Lower leg skin (tissue), 3 donors: ENCODE measurements around the gene BOLA3.

Experiments
- POLR2A ChIP-seq, 2 donors: fragments of 450-650 bp; IDR thresholded peaks; one replicate each; pipeline ENCODE4 v1.6.1; 2016 to 2017; ENCODE audit warnings: antibody characterized with exemption in 2 of 2, mild to moderate bottlenecking in 1 of 2, moderate library complexity in 1 of 2
- TF ChIP-seq, protein P1 (sequence below), 3 donors: fragments of 450-650 bp; IDR thresholded peaks; one replicate each; pipeline ENCODE4 v1.5.1; 2016; ENCODE audit warnings: antibody characterized with exemption in 3 of 3, mild to moderate bottlenecking in 3 of 3, moderate library complexity in 2 of 3

DNA sequence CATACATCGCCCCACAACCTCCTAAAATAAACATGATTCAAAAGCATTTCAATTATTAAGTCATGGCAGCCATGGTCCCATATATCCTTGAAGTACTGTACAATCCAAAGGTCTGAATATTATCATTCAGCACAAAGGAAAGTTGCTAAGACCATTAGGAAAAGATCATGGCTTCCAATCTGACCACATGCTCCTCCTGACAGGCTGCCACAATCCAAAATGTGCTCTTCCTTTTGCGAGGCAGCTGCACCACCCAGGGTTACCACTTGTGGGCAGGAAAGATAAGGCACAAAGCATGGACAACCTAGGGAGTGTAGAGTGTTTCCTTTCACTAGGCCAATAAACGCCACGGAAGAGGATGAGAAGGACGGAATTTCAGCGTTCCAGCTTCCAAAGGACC lies 5.4 kb downstream of the BOLA3 start:
- TF ChIP-seq, protein P1, sequence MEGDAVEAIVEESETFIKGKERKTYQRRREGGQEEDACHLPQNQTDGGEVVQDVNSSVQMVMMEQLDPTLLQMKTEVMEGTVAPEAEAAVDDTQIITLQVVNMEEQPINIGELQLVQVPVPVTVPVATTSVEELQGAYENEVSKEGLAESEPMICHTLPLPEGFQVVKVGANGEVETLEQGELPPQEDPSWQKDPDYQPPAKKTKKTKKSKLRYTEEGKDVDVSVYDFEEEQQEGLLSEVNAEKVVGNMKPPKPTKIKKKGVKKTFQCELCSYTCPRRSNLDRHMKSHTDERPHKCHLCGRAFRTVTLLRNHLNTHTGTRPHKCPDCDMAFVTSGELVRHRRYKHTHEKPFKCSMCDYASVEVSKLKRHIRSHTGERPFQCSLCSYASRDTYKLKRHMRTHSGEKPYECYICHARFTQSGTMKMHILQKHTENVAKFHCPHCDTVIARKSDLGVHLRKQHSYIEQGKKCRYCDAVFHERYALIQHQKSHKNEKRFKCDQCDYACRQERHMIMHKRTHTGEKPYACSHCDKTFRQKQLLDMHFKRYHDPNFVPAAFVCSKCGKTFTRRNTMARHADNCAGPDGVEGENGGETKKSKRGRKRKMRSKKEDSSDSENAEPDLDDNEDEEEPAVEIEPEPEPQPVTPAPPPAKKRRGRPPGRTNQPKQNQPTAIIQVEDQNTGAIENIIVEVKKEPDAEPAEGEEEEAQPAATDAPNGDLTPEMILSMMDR (IDR thresholded peaks at IDR 0.05): no peak
- no peak for TF ChIP-seq POLR2A (IDR thresholded peaks at IDR 0.05)
